Activated naive CD8-positive, alpha-beta T cell treated with anti-CD3 and anti-CD28 coated beads, Interleukin-2, amount 50 U/mL, for 24 hours (primary cell): Measurements from ENCODE around the gene TMEM178B.

Experiments
- ATAC-seq: fragments of 150-1000 bp; cut with Tn5 transposase; one replicate; pipeline ENCODE4 v1.10.0; 2021
- DNase-seq: peaks from one replicate; pipeline ENCODE4 v3.0.0; 2021
- H3K27ac Mint-ChIP-seq: one replicate; pipeline ENCODE4 v1.8.0; 2021; ENCODE audit warnings: mild to moderate bottlenecking, mixed read lengths
- H3K27me3 Mint-ChIP-seq: one replicate; pipeline ENCODE4 v1.8.0; 2021; ENCODE audit warnings: mixed read lengths
- H3K36me3 Mint-ChIP-seq: one replicate; pipeline ENCODE4 v1.8.0; 2021; ENCODE audit warnings: low read depth, mixed read lengths
- H3K4me1 Mint-ChIP-seq: one replicate; pipeline ENCODE4 v1.8.0; 2021; ENCODE audit warnings: mixed read lengths
- H3K4me3 Mint-ChIP-seq: one replicate; pipeline ENCODE4 v1.8.0; 2021; ENCODE audit warnings: mild to moderate bottlenecking, moderate library complexity, mixed read lengths
- H3K9me3 Mint-ChIP-seq: one replicate; pipeline ENCODE4 v1.8.0; 2021; ENCODE audit warnings: mixed read lengths

The TMEM178B gene

GRCh38 chr7:141348728-141349127 lies 274.9 kb downstream of the TMEM178B start:
- Mint-ChIP-seq H3K4me3 (no peak overlapping the region), H3K36me3 (no peaks in the 10 kb centered on the region), H3K4me1 (no peaks in the 10 kb centered on the region), H3K9me3 (no peaks in the 10 kb centered on the region), H3K27ac (no peak overlapping the region), H3K27me3 (peaks cover 13% of the 10 kb centered on the region)
- ATAC-seq (no peak), DNase-seq (no peak)

GRCh38 chr7:141349338-141349737 lies 275.5 kb downstream of the TMEM178B start:
- Mint-ChIP-seq H3K4me3 (no peak overlapping the region), H3K9me3 (no peaks in the 10 kb centered on the region), H3K27ac (no peak overlapping the region), H3K36me3 (no peaks in the 10 kb centered on the region), H3K4me1 (no peaks in the 10 kb centered on the region), H3K27me3 (peaks cover 13% of the 10 kb centered on the region)
- no peak for ATAC-seq
- no peak for DNase-seq

GRCh38 chr7:141349804-141350203 lies 275.9 kb downstream of the TMEM178B start:
- no peak for ATAC-seq
- H3K27me3 Mint-ChIP-seq = peaks cover 13% of the 10 kb centered on the region
- H3K36me3 Mint-ChIP-seq = no peaks in the 10 kb centered on the region

GRCh38 chr7:141351175-141351574 lies 277.3 kb downstream of the TMEM178B start:
- H3K4me3 Mint-ChIP-seq = no peak overlapping the region

More at GRCh38 chr7:141349804-141350203, 275.9 kb downstream of the TMEM178B start:
- Mint-ChIP-seq H3K9me3 (no peaks in the 10 kb centered on the region), H3K4me1 (no peaks in the 10 kb centered on the region), H3K4me3 (no peak overlapping the region), H3K27ac (no peak overlapping the region)
- DNase-seq = no peak

GRCh38 chr7:141352955-141353354 lies 279.1 kb downstream of the TMEM178B start:
- ATAC-seq = no peak
- no peak overlapping the region for H3K27ac Mint-ChIP-seq

More at GRCh38 chr7:141351175-141351574, 277.3 kb downstream of the TMEM178B start:
- no peaks in the 10 kb centered on the region for H3K36me3 Mint-ChIP-seq
- no peaks in the 10 kb centered on the region for H3K9me3 Mint-ChIP-seq
- peaks cover 13% of the 10 kb centered on the region for H3K27me3 Mint-ChIP-seq
- H3K4me1 Mint-ChIP-seq = no peaks in the 10 kb centered on the region
- no peak overlapping the region for H3K27ac Mint-ChIP-seq
- ATAC-seq = no peak
- no peak for DNase-seq

GRCh38 chr7:141354251-141354650 lies 280.4 kb downstream of the TMEM178B start:
- no peaks in the 10 kb centered on the region for H3K9me3 Mint-ChIP-seq
- peaks cover 4% of the 10 kb centered on the region for H3K27me3 Mint-ChIP-seq
- no peaks in the 10 kb centered on the region for H3K36me3 Mint-ChIP-seq
- H3K4me1 Mint-ChIP-seq = no peaks in the 10 kb centered on the region
- no peak overlapping the region for H3K4me3 Mint-ChIP-seq
- DNase-seq = no peak
- ATAC-seq = no peak
- H3K27ac Mint-ChIP-seq = no peak overlapping the region

More at GRCh38 chr7:141352955-141353354, 279.1 kb downstream of the TMEM178B start:
- Mint-ChIP-seq H3K36me3 (no peaks in the 10 kb centered on the region), H3K4me1 (no peaks in the 10 kb centered on the region), H3K27me3 (peaks cover 7% of the 10 kb centered on the region), H3K4me3 (no peak overlapping the region), H3K9me3 (no peaks in the 10 kb centered on the region)
- no peak for DNase-seq

- Mint-ChIP-seq H3K4me3 (no peak overlapping the region), H3K4me1 (no peaks in the 10 kb centered on the region), H3K27ac (no peak overlapping the region), H3K27me3 (peaks cover 6% of the 10 kb centered on the region), H3K36me3 (no peaks in the 10 kb centered on the region), H3K9me3 (no peaks in the 10 kb centered on the region)
- ATAC-seq (no peak), DNase-seq (no peak)
These were observed 281.2 kb downstream of the TMEM178B start for GRCh38 chr7:141355032-141355431.

- H3K4me1 Mint-ChIP-seq = no peaks in the 10 kb centered on the region
- no peaks in the 10 kb centered on the region for H3K36me3 Mint-ChIP-seq
- no peaks in the 10 kb centered on the region for H3K9me3 Mint-ChIP-seq
- no peak overlapping the region for H3K27ac Mint-ChIP-seq
- H3K4me3 Mint-ChIP-seq = no peak overlapping the region
- ATAC-seq (no peak), DNase-seq (no peak)
- peaks cover 6% of the 10 kb centered on the region for H3K27me3 Mint-ChIP-seq
These were observed 282.3 kb downstream of the TMEM178B start for GRCh38 chr7:141356161-141356560.

- peaks cover 4% of the 10 kb centered on the region for H3K27me3 Mint-ChIP-seq
- no peaks in the 10 kb centered on the region for H3K4me1 Mint-ChIP-seq
- DNase-seq (no peak), ATAC-seq (no peak)
- no peaks in the 10 kb centered on the region for H3K9me3 Mint-ChIP-seq
- H3K4me3 Mint-ChIP-seq = no peak overlapping the region
- no peaks in the 10 kb centered on the region for H3K36me3 Mint-ChIP-seq
- no peak overlapping the region for H3K27ac Mint-ChIP-seq
These were observed 284.5 kb downstream of the TMEM178B start for GRCh38 chr7:141358386-141358785.

- H3K4me1 Mint-ChIP-seq = no peaks in the 10 kb centered on the region
- DNase-seq (no peak), ATAC-seq (no peak)
- H3K36me3 Mint-ChIP-seq = no peaks in the 10 kb centered on the region
- peaks cover 4% of the 10 kb centered on the region for H3K27me3 Mint-ChIP-seq
- no peaks in the 10 kb centered on the region for H3K9me3 Mint-ChIP-seq
- no peak overlapping the region for H3K27ac Mint-ChIP-seq
- H3K4me3 Mint-ChIP-seq = no peak overlapping the region
These were observed 285.4 kb downstream of the TMEM178B start for GRCh38 chr7:141359262-141359661.

- Mint-ChIP-seq H3K27ac (no peak overlapping the region), H3K27me3 (peaks cover 4% of the 10 kb centered on the region), H3K36me3 (no peaks in the 10 kb centered on the region), H3K9me3 (no peaks in the 10 kb centered on the region), H3K4me3 (no peak overlapping the region), H3K4me1 (no peaks in the 10 kb centered on the region)
- ATAC-seq (no peak), DNase-seq (no peak)
These were observed 286.0 kb downstream of the TMEM178B start for GRCh38 chr7:141359740-141360415.

GRCh38 chr7:141360416-141360760 lies 286.5 kb downstream of the TMEM178B start:
- Mint-ChIP-seq H3K4me3 (no peak overlapping the region), H3K36me3 (no peaks in the 10 kb centered on the region), H3K27me3 (peaks cover 4% of the 10 kb centered on the region), H3K4me1 (no peaks in the 10 kb centered on the region), H3K9me3 (no peaks in the 10 kb centered on the region), H3K27ac (no peak overlapping the region)
- DNase-seq (no peak), ATAC-seq (no peak)

GRCh38 chr7:141360803-141361202 lies 286.9 kb downstream of the TMEM178B start:
- H3K9me3 Mint-ChIP-seq = no peaks in the 10 kb centered on the region
- no peak overlapping the region for H3K4me3 Mint-ChIP-seq
- no peak for ATAC-seq
- no peaks in the 10 kb centered on the region for H3K4me1 Mint-ChIP-seq
- no peaks in the 10 kb centered on the region for H3K36me3 Mint-ChIP-seq
- H3K27me3 Mint-ChIP-seq = peaks cover 4% of the 10 kb centered on the region
- H3K27ac Mint-ChIP-seq = no peak overlapping the region
- DNase-seq = no peak

GRCh38 chr7:141361479-141361878 lies 287.6 kb downstream of the TMEM178B start:
- ATAC-seq (no peak), DNase-seq (no peak)
- H3K36me3 Mint-ChIP-seq = no peaks in the 10 kb centered on the region
- H3K9me3 Mint-ChIP-seq = no peaks in the 10 kb centered on the region
- no peaks in the 10 kb centered on the region for H3K4me1 Mint-ChIP-seq
- H3K27ac Mint-ChIP-seq = no peak overlapping the region
- peaks cover 4% of the 10 kb centered on the region for H3K27me3 Mint-ChIP-seq
- H3K4me3 Mint-ChIP-seq = no peak overlapping the region

GRCh38 chr7:141361960-141362359 lies 288.1 kb downstream of the TMEM178B start:
- Mint-ChIP-seq H3K4me1 (no peaks in the 10 kb centered on the region), H3K4me3 (no peak overlapping the region), H3K9me3 (no peaks in the 10 kb centered on the region), H3K36me3 (no peaks in the 10 kb centered on the region), H3K27ac (no peak overlapping the region), H3K27me3 (peaks cover 4% of the 10 kb centered on the region)
- no peak for DNase-seq
- ATAC-seq = no peak
